GM18858 (cell line): ENCODE results near the gene METTL26.

Experiments
- ATAC-seq: cut with Tn5 transposase; IDR thresholded peaks from one replicate; pipeline ENCODE4 v1.9.1; 2021; ENCODE audit not compliant: unreplicated experiment

Gene METTL26

DNA sequence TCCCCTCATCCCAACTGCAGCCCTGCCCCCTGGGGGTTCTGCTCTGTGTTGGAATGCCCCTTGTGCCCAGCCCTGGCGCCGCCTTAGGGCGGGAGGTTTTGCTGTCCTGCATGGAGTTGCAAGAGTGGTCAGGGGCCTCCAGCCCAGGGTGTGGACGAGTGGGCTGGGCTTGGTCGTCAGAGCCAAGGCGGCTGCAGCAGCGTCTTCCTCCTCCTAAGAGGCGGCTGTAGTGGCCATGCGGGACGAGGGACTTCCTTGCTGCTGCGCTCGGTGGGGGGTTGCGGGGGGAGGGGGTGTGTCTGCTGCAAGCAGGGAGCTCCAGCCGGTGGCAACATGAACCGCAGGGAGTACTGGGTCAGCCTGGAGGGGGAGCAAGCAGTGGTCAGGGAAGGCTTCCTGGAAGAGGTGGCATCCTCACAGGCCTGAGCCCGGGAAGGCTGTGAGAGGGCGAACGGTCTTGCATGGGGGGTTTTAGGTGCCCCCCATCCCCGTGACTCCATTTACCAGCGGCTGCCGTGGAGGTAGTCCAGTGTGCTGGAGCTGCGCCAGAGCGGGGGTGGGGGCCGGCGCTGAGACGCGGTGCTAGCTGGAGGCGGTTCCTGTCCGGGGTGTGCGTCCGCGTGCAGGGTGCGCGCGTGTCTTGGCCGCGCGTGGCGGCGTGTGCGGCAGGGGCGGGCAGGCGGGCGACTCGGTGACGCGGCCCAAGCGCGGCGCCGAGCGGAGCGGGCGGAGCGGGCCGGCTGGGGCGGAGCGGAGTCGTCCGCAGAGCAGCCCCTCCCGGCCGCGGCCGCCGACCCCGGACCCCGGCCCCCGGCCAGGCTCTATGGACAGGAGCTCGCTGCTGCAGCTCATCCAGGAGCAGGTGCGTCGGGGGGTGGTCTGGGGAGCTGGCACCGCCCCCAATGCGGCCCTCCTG, 39.1 kb upstream of the METTL26 start, which contains the start of gene RHBDL1:
Gene RHBDL1, plus strand, starts transcription at position 704 of the 916 bp plus-strand sequence. Its CDS starts 120 bp downstream, at position 824.
- no peak for ATAC-seq

DNA sequence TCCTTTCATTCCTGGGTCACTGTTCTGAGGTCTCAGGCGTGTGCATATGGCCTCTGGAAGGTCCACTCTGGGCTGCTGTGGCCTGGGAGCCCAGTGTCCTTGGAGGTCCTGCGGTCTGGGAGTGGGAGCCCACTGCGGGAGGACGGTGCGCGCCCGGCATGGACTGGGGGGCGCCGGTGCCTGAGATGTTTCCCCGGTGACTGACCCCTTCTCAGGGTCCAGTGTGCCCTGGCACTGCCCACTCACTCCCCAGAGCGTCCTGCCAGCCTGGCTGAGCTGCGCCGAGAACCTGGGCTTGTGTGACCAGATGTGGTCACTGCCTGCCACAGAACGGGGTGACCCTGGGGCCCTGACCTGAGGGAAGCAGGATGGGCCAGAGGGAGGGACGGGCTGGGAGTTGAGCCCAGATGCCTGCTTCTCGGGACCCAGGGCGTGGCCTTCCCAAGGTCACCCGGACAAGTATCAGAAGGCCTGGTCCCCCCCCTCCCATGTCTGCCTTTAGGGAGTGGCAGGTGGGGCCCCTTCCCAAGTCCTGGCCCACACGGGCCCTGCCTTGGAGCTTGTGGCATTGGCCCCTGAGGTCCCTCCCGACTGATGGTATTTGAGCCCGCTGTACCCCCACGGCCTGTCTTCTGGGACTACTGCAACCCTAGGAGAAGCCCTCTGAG, 38.2 kb upstream of the METTL26 start:
- ATAC-seq = no peak

- ATAC-seq = no peak
These were observed 37.4 kb upstream of the METTL26 start for GRCh38 chr16:673399-673991.

- no peak for ATAC-seq
These were observed 36.7 kb upstream of the METTL26 start for GRCh38 chr16:672851-673250.

- ATAC-seq = no peak
These were observed 36.3 kb upstream of the METTL26 start for GRCh38 chr16:672371-672770.

DNA sequence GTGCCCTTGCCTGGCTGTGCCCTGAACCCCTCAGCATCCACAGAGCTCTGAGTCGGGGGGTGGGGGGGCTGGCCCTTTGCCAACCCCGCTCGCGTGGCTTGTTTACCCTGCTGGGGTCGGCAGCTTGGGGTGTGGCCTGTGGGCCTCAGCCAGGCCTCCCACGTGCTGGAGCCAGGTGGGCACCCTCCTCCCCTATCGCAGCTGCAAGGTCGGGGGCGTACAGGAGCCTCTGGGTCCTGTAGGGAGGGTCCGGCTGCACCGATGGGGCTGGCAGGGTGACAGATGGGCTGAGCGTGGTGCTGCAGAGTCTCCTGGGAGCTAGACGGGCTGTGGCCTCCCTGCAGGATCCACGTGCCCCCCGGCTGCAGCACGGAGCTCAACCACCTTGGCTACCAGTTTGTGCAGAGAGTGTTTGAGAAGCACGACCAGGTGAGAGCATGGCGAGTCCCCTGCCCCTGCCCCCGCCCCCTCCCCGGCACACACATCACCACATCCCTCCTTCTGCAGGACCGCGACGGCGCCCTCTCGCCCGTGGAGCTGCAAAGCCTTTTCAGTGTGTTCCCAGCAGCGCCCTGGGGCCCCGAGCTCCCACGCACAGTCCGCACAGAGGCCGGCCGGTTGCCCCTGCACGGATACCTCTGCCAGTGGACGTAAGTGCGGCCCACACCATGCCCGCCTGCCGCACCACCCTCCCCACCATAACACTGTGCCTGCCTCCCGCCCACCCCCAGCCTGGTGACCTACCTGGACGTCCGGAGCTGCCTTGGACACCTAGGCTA, 35.4 kb upstream of the METTL26 start:
- no peak for ATAC-seq

DNA sequence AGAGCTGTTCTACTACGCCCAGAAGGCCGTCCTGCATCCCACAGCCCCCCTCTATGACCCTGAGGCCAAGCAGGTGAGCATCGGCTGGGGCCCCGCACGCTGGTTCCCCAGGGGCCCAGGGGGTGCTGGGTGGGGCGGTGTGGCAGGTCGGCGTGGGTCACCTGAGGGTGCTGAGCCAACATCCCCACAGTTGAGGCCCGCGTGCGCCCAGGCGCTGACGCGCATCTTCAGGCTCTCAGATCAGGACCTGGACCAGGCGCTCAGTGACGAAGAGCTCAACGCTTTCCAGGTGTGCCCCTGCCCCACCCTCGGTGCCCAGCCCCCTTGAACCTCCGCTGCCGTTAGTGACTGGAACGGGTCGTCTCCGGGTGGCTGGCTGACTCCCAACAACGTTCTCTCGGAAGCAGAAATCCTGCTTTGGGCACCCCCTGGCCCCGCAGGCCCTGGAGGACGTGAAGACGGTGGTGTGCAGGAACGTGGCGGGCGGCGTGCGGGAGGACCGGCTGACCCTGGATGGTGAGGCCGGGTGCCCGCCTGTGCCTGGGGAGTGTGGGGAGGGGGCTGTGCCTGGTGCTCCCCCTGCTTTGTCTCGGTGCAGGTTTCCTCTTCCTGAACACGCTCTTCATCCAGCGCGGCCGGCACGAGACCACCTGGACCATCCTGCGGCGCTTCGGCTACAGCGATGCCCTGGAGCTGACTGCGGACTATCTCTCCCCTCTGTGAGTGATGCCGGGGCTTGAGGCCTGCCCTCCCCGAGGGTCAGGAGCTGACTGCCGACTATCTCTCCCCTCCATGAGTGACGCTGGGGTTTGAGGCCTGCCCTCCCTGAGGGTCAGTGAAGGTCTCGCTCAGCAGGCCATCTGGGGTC, 34.6 kb upstream of the METTL26 start:
- no peak for ATAC-seq

DNA sequence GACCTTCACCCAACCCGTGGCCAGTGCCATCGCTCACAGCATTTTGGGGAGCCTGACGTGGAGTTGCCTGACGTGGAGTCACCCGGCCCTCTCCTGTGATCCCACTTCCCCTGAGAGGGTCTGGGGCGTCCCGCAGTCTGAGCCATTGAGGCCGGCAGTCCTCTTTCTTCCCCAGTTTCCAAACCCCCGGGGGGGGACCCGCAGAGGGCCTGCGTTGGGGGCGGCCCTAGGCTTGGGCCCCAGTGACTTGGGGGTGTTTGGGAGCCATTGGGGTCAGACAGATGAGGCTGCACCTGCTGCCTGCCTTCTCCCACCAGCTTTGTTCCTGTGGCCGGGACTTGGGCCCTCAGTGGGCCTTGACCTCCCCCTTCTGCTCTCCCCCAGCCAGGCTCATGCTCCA, 33.6 kb upstream of the METTL26 start:
- ATAC-seq = no peak

DNA sequence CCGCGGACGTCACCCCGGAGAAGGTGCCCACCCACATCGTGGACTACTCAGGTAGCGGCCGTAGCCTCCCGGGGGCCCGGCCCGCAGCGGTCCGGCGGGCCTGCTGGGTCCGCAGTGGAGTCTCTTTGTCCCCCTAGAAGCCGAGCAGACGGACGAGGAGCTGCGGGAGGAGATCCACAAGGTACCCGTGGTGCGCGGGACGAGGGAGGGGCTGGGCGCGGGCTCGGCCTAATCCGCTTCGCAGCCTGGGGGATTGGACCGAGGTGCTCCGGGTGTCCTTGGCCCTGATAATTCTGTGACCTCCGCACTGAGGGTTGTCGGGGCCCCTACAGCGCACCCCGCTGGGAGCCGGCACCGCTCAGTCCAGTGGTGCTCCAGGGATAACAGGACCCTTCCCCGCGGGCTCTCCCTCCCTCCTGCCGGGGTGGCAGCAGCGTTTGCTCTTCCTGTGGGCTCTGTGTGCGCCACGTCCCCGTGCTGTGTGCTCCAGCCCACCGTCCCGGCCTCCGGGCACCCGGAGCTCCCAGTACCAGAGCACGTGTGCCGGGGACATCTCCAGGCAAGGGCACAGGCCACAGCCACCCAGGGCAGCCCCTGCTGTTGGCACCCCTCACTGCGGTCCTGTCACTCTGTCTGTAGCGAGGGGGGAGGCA, 32.5 kb upstream of the METTL26 start:
- no peak for ATAC-seq

- peak; percentile 71 for ATAC-seq
These were observed 31.8 kb upstream of the METTL26 start, which contains the start of gene RHOT2 for GRCh38 chr16:667780-668518. RHOT2 (plus strand) TSS chr16:668132; CDS start chr16:668200, 68 bp downstream.

GRCh38 chr16:667113-667779, 31.1 kb upstream of the METTL26 start:
- no peak for ATAC-seq

DNA sequence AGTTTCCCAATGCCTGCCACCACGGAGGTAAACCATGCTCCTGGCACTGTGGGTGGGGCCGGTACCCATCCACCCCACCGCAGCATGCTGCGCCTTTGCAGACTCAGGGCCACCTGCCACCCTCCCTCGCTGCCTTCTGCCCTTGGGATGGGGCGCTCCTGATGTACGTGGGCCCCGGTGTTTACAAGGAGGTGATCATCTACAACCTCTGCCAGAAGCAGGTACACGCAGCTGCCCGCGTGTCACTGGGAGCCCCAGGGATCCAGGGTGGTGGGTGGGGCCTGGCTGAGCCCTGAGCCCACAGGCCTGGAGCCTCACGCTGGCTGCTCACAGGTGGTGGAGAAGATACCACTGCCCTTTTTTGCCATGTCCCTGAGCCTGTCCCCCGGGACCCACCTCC, 30.5 kb upstream of the METTL26 start:
- ATAC-seq = no peak

- no peak for ATAC-seq
These were observed 26.5 kb upstream of the METTL26 start for GRCh38 chr16:662597-662996.

DNA sequence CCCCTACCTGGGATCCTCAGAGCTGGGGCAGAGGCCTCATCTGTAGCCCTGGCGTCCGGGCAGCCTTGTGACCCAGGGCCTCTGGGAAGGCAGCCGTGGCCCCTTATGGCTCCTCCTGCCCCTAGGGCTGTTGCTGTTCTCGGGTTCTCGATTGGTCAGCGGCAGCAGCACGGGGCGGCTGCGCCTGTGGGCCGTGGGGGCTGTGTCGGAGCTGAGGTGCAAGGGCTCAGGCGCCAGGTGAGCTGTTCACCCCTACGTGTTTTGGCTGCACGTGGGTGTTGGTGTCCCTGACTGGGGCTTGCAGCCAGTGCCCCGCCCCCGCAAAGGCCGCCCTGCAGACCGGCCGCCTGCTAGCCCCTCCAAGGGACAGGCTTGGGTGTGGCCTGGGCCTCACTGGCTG, 26.0 kb upstream of the METTL26 start:
- no peak for ATAC-seq

GRCh38 chr16:661184-661821, 25.2 kb upstream of the METTL26 start:
- no peak for ATAC-seq

DNA sequence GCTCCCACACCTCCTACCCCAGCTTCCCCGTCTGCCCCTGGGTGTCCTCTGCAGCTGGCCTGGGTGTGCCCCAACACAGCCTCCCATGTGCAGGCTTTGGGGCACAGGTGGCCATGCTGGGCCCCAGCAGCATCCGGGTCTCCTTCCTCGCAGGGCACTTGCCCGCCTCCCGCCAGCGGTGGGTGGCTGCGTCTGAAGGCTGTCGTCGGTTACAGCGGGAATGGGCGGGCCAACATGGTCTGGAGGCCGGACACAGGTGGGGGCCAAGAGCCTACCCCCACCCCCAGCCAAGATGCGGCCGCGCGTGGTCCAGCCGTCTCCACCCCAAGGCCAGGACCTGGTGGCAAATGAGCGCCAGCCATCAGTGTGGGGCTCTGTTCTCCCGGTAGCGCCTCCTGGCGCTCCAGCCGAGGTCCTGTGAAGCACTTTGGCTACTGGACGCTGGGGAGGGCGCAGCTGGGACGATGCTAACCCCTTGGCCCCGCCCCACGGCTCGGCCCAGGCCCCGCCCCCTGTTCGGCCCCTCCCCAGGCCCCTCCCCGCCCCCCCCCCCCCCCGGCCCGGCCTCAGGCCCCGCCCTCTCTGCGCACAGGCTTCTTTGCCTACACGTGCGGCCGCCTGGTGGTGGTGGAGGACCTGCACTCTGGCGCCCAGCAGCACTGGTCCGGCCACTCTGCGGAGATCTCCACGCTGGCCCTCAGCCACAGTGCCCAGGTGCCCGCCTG, 24.5 kb upstream of the METTL26 start:
- ATAC-seq = no peak

GRCh38 chr16:660132-660458, 24.0 kb upstream of the METTL26 start:
- ATAC-seq = no peak
